Astrocyte of the hippocampus (primary cell): ENCODE results near the gene PPP2R5C.
"Not testable (repeated sequence)": the region's sequence is repeated elsewhere in the genome, so short reads cannot be mapped to it uniquely, and the experiment has no call there.

Experiments
- DNase-seq: peaks from one replicate; pipeline ENCODE4 v3.0.0; 2011; ENCODE audit warnings: low read depth, low spot score

Gene PPP2R5C

GRCh38 chr14:101781240-101782061 lies 19.9 kb downstream of the PPP2R5C start:
- peak; percentile 55 for DNase-seq

GRCh38 chr14:101783260-101784016 lies 21.9 kb downstream of the PPP2R5C start:
- DNase-seq = no peak

GRCh38 chr14:101784631-101785030 lies 23.1 kb downstream of the PPP2R5C start:
- no peak for DNase-seq

GRCh38 chr14:101788016-101788635 lies 26.6 kb downstream of the PPP2R5C start:
- no peak for DNase-seq

GRCh38 chr14:101789222-101789621 lies 27.7 kb downstream of the PPP2R5C start:
- DNase-seq = no peak

GRCh38 chr14:101790232-101790631 lies 28.7 kb downstream of the PPP2R5C start:
- no peak for DNase-seq

- DNase-seq = peak; percentile 56
These were observed 30.5 kb downstream of the PPP2R5C start for GRCh38 chr14:101791919-101792572.

- DNase-seq = no peak
These were observed 34.5 kb downstream of the PPP2R5C start for GRCh38 chr14:101796016-101796415.

- DNase-seq = no peak
These were observed 35.0 kb downstream of the PPP2R5C start for GRCh38 chr14:101796479-101796878.

GRCh38 chr14:101797856-101798255 lies 36.3 kb downstream of the PPP2R5C start:
- DNase-seq = no peak

- DNase-seq = not testable (repeated sequence)
These were observed 42.9 kb downstream of the PPP2R5C start for GRCh38 chr14:101804373-101804772.

GRCh38 chr14:101806252-101806651 lies 44.7 kb downstream of the PPP2R5C start:
- DNase-seq = not testable (repeated sequence)

- DNase-seq = no peak
These were observed 46.6 kb downstream of the PPP2R5C start for GRCh38 chr14:101808020-101808641.

- no peak for DNase-seq
These were observed 47.6 kb downstream of the PPP2R5C start for GRCh38 chr14:101808894-101809670.

- DNase-seq = peak; percentile 95
These were observed 48.4 kb downstream of the PPP2R5C start for GRCh38 chr14:101809671-101810514.

GRCh38 chr14:101810897-101811621 lies 49.5 kb downstream of the PPP2R5C start:
- DNase-seq = no peak

- DNase-seq = no peak
These were observed 50.6 kb downstream of the PPP2R5C start for GRCh38 chr14:101812071-101812470.

- no peak for DNase-seq
These were observed 51.8 kb downstream of the PPP2R5C start for GRCh38 chr14:101813171-101813759.

- no peak for DNase-seq
These were observed 52.3 kb downstream of the PPP2R5C start for GRCh38 chr14:101813833-101814232.
